Activated gamma-delta T cell treated with anti-CD3 and anti-CD28 coated beads, Interleukin-2, amount 50 U/mL, for 16 hours (primary cell): ENCODE measurements around the gene TUBA4B.

Source experiments
- DNase-seq: peaks from one replicate; pipeline ENCODE4 v3.0.0-alpha.2; 2020; ENCODE audit warnings: low read depth

The TUBA4B gene

DNA sequence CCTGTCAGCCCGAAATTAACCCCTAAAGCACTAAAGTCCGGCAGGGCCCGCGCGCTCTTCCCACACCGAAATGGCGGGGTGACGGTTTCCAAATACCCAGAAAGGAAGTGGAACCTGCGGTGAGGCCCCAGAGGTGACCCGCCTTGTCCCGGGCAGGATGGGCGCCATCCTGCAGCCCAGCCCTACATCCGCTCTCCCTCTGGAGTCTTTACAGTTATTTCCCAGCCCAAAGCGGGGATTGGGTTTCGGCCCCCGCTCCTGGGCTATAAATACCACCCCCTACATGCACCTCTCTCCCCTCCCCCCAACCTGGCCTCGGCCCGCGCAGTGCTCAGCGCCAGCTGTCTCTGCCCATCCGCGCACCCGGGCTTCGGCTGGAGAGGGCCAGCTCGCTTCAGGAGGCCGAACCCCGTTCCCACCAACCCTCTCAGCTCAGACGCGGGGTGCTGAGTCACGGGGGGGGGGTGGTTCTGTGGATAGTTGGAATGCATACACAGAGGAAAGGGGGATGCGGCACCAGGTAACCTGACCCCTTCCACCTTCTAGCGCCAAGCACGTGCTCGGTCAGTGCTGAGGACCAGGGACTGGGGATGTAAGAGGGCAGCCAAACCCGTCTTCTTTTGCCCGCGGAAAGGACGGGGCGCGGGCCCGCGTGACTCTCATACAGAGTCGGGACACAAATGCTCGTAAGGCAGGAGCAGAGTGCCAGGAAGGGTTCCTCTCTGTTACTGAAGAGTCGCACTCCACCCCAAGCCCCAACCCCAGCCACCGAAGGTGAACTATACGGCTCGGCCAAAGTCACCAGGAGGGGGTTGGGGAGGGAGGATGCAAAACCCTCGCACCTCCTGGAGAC lies at the start of gene TUBA4B:
TSS of gene TUBA4B (plus strand) at position 344 of the 853 bp plus-strand sequence. CDS start at position 509, 165 bp downstream.
- no peak for DNase-seq

DNA sequence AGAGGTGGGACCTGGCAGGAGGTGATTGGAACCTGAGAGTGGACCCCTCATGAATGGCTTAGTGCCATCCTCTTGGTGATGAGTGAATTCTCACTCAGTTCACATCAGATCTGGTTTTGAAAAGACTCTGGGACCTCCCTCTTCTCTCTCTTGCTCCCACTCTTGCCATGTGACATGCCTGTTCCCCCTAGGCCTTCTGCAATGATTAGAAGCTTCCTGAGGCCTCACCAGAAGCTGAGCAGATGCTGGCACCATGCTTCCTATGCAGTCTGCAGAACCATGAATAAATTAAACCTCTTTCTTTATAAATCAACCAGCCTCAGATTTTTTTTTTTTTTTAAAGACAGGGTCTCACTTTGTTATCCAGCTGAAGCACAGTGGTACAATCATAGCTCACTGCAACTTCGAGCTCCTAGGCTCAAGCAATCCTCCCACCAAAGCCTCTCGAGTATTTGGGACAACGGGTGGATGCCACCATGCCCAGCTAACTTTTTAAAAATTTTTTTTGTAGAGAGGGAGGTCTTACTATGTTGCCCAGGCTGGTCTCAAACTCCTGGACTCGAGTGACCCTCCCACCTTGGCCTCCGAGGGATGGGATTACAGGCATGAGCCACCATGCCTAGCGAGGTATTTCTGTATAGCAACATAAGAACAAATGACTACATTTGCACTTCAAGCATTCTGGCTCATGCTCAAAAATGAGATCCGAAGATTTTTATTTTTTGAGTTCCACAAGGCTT lies 48.4 kb upstream of the TUBA4B start:
- no peak for DNase-seq

DNA sequence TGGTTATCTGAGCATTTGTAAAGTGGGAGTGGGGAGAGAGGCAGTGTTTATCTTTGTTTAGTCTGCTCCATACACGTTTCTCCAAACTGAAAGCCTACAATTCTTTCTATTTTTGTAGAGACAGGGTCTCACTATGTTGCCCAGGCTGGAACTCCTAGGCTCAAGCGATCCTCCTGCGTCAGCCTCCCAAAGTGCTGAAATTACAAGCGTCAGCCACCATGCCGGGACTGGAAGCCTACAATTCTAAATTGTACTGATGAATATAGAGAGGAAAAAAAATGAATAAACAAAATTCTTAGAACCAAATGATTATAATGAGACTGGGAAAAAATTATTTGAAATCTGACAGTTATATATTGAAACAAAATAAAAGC lies 47.9 kb upstream of the TUBA4B start:
- no peak for DNase-seq

DNA sequence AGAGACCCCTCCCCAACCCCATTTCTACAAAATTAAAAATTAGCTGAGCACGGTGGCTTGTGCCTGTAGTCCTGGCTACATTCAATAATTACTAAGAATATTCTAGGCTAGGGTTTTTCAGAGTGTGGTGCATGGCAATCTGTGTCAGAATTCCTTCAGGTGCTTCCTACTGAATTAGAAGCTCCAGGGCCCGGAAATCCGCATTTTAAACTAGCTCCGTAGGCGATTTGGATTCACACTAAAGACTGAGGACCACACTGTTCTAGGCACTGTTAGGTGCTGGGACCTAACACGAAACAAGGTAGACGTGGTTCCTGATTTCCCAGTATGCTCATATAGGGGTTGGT lies 47.1 kb upstream of the TUBA4B start:
- DNase-seq: no peak

DNA sequence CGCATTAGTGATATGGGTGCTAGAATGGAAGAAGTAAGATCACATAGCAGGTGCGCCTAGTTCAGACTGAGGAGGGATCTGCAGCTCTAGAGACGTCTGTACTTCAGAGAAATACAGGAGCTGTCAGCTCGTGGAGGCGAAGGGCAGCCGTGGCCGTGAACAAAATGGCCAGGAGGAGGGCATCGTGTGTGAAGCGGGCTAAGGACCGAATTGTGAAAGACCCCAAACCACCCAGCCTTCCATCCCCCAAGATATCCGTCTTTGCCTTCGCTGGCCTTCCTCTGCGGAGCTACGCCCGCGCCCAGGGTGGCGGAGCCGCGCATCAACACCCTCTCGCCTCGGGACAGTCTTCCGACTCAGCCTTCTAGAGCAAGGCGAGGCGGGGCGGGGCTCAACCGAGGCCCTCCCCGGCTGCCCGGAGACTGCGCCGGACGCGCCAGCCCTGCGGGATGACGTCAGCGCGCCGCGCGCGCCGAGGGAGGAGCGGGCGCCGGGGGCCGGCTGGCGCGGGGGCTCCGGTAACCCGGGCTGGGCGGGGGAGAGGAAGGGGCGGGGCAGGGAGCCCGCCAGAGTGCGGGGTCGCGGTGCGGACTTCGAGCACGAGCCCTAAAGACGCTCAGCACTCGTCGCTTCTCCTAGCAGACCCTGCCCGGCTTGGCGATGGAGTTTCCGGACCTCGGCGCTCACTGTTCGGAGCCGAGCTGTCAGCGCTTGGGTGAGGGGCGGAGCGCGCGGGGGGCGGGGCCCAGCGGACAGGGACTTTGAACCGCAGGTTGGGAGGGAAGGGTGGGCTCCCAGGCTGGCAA lies 46.5 kb upstream of the TUBA4B start, which contains the start of gene ZFAND2B:
TSS of gene ZFAND2B (plus strand) at position 455 of the 806 bp plus-strand sequence. CDS start at position 661, 206 bp downstream.
- peak; percentile 92 for DNase-seq

DNA sequence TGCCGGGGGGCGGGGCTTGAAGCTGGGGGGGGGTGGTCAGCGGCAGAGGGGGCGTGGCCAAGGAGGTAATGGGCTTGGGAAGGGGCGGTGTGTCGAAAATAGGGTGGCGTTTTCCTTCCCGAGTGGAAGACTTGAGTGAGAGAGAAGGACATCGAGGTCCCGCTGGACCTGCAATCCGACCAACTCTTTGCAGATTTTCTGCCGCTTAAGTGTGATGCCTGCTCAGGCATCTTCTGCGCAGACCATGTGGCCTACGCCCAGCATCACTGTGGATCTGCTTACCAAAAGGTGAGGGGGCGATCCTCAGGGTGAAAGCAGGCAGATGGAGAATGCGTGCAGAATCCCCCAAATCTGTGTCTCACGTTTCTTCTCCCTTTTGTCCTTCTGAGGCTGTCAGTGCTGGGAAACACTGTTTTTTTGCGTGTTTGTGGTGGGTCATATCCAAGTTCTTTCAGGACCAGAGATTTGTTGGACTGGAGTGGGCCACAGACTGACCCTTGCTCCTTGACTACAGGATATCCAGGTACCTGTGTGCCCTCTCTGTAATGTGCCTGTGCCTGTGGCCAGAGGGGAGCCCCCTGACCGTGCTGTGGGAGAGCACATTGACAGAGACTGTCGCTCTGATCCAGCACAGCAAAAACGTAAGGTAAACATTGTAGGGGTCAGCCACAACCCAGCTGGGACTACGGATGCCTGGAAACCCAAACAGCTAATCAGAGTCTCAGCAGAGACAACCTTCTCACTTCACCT lies 45.7 kb upstream of the TUBA4B start:
- no peak for DNase-seq

DNA sequence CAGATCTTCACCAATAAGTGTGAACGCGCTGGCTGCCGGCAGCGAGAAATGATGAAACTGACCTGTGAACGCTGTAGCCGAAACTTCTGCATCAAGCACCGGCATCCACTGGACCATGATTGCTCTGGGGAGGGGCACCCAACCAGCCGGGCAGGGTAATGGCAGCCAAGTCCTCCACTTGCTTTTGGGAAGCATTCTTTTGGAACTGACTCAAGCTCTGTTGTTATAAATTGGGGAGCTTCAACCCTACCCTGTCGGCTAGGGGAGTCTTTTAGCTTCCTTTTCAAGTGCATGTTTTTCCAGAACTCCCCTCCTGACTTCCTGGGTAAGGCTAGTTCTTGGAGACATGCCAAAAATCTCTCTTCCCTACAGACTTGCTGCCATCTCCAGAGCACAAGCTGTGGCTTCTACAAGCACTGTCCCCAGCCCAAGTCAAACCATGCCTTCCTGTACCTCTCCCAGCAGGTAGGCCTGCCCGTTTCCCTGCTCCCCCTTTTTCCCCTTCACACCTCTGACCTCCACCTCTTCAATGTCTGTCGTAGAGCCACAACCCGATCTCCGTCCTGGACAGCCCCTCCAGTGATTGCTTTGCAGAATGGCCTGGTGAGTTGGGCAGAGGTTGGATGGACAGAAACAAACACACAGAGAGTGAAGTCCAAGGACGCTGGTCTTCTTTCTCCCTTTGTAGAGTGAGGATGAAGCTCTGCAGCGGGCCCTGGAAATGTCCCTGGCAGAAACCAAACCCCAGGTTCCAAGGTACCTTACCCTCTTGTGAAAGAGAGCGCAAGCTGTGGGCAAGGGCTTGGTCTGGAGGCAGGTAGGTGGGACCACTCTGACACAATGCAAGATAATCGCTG lies 44.9 kb upstream of the TUBA4B start:
- no peak for DNase-seq

DNA sequence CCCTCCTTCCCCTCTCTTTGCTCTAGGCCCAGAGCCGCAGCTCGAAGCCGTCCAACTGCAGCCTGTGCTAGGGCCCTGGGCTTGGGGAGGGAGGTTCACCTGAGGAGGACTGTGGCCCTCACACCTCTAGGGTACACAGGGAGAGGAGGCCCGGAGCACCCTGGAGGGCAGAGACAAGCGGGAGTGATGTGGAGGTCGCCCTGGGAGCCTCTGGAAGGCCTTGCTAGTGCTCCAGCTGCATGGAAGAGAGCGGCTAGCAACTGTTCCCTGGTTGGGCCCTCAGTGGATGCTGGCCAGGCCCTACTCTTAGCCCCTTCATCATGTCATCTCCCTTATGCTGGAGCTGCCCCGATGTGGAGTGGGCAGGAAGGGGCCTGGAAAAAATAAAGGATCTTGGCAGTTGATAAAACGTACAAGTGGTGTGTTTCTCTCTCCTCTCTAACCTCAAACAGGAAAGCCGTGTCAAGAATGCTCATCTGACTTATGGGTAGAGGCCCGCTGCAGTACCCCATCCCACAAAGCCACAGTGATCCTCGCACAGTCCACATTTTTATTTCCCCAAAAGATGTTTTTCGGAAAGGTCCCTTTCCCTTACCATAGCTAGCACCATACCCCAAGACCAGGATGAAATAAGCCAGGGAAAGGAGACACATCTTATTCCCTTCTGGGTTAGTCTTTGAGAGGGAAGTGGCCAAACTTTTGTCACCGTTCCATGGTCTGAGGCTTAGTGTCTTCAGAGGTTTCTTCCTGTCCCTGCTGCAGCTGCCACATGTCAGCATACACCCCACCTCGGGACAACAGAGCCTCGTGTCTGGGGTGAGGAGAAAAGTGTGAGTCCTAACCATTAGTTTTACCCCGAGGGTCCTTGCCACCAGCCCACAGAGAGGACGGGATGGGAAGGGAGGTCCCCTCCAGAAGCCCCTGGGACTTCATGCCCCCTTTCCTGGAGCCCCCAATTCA lies 43.5 kb upstream of the TUBA4B start:
- DNase-seq: no peak

DNA sequence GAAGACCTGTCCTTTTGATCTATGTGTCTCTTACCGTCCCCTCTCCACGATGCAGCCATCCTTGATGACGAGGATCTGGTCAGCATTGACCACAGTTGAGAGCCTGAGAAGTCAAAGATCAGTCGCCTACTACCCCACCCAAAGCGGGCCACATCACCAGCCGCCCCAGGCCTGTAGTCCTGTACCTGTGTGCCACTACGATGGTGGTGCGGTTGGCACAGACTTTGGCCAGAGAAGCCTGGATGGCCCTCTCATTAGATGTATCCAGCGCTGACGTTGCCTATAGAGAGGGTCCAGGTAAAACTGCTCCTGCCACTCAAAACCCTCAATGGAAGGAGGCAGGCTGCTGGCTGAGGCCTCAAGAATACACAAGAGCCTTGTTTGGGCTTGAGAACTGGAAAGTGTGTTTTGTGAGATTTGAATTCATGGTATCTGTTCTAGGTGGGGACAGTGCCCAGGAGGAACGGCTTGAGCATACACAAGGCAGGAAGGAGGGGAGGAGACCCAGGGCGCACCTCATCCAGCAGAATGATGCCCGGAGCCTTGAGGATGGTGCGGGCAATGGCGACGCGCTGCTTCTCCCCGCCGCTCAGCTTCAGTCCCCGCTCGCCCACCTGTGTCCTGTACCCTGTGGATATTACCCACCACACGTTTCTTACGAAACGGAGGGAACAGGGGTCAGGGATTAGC lies 42.7 kb upstream of the TUBA4B start:
- no peak for DNase-seq

DNA sequence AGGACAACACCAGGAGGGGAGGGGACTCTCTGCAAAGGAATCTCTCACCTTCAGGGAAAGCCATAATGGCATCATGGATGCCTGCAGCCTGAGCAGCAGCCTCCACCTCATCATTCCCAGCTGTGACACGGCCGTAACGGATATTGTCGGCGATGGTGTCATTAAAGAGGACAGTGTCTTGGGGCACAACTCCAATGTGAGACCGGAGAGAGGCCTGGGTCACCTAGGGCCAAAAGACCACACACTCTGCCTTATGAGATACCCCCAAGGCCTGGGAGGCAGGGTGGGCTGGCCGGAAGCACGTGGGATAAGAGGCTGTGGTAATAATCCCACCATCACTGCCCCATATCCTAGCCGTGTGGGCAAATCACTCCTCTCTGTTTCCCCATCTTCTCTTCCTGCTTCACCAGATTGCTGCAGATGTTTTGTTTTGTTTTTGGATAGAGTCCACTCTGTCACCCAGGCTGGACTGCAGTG lies 42.1 kb upstream of the TUBA4B start:
- no peak for DNase-seq

DNA sequence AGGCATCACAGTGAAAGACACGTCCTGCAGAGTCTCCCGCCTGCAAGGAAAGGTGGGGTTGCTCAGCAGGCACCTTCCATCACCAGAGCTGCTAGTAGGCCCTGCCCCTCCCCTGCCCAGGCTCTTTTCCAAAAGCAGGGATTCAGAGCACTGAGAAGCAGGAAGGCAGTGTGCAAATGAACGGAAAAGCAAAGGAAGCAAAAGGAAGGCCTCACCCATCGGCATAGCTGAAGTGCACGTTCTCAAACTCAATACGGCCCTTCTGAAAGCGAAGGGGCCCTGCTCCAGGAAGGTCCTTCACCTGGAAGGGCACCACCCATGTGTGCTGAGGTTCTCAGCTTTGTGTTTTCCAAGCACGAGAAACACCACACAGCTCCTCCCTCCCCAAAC lies 40.0 kb upstream of the TUBA4B start:
- no peak for DNase-seq

DNA sequence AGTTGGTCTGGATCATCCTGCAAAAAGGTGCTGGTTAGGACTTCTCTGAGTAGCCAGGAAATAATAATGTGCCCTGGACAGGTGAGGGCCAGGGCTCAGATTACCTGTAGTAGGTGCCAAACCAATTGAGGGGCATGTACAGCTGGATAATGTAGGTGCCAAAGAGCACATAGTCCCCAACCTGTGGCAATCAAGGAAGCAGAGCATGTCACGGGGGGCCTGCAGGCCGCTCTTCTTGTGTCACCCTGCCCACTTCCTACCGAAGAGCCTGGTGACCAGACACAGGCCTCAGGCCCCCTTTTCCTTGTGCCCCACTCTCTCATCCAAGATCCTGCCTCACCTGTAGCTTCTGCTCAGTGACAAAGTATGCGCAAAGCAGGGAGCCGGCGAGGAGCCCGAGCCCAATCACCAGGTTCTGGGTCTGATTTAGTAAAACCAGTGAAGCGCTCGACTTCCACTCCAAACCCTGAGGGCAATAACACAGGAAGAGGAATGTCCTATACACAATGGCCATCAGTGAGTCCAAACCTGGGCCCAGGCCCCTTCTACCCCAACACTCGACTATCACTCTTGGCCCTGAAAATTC lies 39.5 kb upstream of the TUBA4B start:
- DNase-seq: no peak

DNA sequence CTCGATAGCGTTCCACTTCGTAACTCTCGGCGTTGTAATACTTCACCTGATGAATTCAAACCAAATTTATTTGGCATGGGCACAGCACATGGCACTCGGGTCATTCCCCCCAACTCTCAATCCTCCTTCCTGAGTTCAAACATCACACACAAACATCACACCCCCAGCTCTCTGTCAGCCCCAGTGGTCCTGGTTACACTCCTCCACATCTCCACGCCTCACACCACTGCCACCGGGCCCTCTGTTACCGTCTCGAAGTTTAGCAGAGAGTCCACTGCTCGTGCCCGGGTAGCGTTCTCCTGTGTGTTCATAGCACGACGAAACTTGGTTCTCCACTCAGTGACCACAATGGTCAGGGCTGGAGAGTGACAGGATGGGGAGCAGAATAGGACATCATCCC lies 38.9 kb upstream of the TUBA4B start:
- no peak for DNase-seq

DNA sequence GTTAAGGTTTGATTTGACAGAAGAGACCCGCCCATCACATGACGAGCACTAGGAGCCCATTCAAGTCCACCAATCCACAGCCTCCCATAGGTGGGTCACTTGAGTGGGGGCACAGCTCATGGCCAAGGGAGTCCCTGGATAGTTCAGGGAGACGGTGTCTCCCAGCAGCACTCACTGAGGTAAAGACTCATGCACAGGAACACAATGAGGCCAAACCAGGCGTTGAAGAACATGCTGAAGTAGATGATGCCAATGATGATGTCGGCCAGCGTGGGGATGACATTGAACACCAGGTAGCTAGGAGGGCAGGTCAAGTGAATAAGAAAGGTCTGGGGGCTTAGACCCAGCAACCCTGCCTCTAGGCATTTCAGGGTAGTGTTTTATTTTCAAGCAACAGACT lies 38.3 kb upstream of the TUBA4B start:
- DNase-seq: no peak

DNA sequence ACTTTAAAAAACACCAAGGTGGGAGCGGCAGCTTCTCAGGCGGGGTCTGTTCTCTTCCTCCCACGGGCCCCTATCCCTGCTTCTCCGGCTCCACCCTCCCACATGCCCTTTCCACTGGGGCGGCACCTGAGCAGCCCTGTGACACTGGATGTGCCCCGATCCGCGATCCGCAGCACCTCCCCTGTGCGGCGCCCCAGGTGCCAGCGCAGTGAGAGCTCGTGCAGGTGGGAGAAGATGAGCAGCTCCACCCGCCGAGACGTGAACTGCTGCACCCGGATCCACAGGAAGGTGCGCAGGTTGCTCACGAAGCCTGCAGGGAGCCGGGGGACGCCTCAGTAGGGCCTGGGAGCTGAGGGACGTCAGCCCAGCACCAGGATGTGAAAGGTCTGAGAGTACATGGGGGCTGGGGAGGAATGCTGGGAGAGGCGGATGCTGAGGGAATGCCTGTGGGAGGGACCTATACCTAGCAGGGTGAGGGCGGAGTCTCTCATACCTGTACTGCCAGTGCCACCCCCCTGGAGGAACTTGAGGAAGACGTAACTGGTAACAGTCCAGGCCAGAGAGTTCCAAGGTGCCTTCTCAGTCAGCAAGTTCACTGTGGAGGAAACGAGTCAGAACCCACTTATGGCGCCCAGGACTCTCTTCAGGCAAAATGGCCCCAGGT lies 37.0 kb upstream of the TUBA4B start:
- no peak for DNase-seq

DNA sequence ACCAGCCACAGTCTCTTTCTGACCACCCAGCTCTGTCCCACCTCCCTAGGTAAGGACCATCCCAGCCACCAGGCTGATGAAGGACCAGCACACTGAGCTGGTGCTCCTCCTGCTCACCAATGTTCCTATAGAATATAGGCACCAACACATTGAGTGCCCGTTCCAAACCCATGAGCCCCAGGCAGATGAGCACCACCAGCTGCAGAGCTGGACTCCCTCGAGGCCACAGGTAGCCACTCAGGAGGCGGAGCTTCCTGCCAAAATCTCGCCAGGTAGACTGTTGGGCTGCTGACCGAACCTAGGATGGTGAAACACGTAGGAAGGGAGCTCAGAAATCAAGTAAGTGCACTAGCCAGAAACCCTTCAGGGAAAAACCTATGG lies 36.5 kb upstream of the TUBA4B start:
- no peak for DNase-seq

DNA sequence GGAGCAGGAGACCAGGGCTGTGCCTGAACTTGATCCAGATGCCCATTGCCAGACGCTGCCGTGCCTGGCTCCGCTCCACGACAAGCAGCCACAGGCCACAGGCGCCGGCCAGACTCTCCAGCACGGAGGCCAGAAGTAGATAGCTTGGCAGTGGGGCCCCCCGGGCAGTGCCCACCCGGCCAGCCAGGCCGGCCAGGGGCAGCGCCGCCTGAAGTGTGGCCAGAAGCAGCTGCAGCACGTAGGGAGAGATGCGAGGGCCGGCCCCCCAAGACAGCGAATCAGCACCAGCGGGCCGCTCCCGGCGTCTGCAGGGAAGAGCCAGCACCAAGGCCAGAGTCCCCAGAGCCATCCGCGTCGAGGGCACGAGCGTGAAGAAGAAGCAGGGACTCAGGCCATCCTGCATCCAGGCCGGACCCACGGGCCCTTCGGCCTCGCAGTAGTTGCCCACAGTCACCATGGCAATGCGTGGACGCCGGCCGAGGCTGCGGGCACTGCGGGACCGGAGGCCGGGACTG lies 34.8 kb upstream of the TUBA4B start:
- DNase-seq: no peak
